Measurements from ENCODE around the gene METTL26.

METTL26 gene

GRCh38 chr16:683396-684070 is 47.4 kb upstream of the METTL26 start:
- TF ChIP-seq CEBPB (IDR thresholded peaks at IDR 0.05) (no peak), EGR1 (IDR thresholded peaks at IDR 0.05) (0 out of 2 replicates have a peak, but pooled peaks have one; percentile 56), EP300 (IDR thresholded peaks at IDR 0.05; ENCODE audit: borderline replicate concordance) (no peak), NFIC (IDR thresholded peaks at IDR 0.05) (no peak), MAX (IDR thresholded peaks at IDR 0.05) (no peak; the same call in 1 of the 2 replicates), ZBTB7A (IDR thresholded peaks at IDR 0.05; ENCODE audit: low read depth) (peak; percentile 58), TEAD4 (IDR thresholded peaks at IDR 0.05) (peak; percentile 8; the same call in 1 of the 2 replicates), FOXM1 (IDR thresholded peaks at IDR 0.05; ENCODE audit: borderline replicate concordance, low read depth) (no peak), USF1 (IDR thresholded peaks at IDR 0.05) (no peak)

GRCh38 chr16:682493-683395 is 46.6 kb upstream of the METTL26 start:
- no peak for TF ChIP-seq TCF12 (IDR thresholded peaks at IDR 0.05; ENCODE audit: low read depth)
- no peak for TF ChIP-seq ZBTB7A (IDR thresholded peaks at IDR 0.05; ENCODE audit: low read depth)
- no peak for TF ChIP-seq MAX (IDR thresholded peaks at IDR 0.05)
- TF ChIP-seq EP300 (IDR thresholded peaks at IDR 0.05; ENCODE audit: borderline replicate concordance), result no peak
- TF ChIP-seq CREB1 (IDR thresholded peaks at IDR 0.05; ENCODE audit: low read depth), result no peak
- no peak for TF ChIP-seq REST (IDR thresholded peaks at IDR 0.05; ENCODE audit: low read depth)
- no peak for TF ChIP-seq NFIC (IDR thresholded peaks at IDR 0.05)
- no peak for TF ChIP-seq EGR1 (IDR thresholded peaks at IDR 0.05)
- TF ChIP-seq YY1 (IDR thresholded peaks at IDR 0.05; ENCODE audit: low read depth), result no peak
- TF ChIP-seq RAD21 (IDR thresholded peaks at IDR 0.05; ENCODE audit: low read depth), result no peak
- no peak for TF ChIP-seq CEBPB (IDR thresholded peaks at IDR 0.05)
- no peak for TF ChIP-seq TEAD4 (IDR thresholded peaks at IDR 0.05)
- no peak for TF ChIP-seq FOXM1 (IDR thresholded peaks at IDR 0.05; ENCODE audit: borderline replicate concordance, low read depth)
- TF ChIP-seq TAF1 (IDR thresholded peaks at IDR 0.05; ENCODE audit: low read depth), result no peak
- TF ChIP-seq USF1 (IDR thresholded peaks at IDR 0.05), result no peak

GRCh38 chr16:681746-682427 is 45.8 kb upstream of the METTL26 start:
- TF ChIP-seq CREB1 (IDR thresholded peaks at IDR 0.05; ENCODE audit: low read depth), result no peak
- TF ChIP-seq NFIC (IDR thresholded peaks at IDR 0.05), result peak; percentile 60

GRCh38 chr16:680967-681745 is 45.1 kb upstream of the METTL26 start:
- TF ChIP-seq USF1 (IDR thresholded peaks at IDR 0.05) (no peak), MAX (IDR thresholded peaks at IDR 0.05) (0 out of 2 replicates have a peak, but pooled peaks have one; percentile 26), CREB1 (IDR thresholded peaks at IDR 0.05; ENCODE audit: low read depth) (no peak)

GRCh38 chr16:680625-680945 is 44.5 kb upstream of the METTL26 start:
- TF ChIP-seq CREB1 (IDR thresholded peaks at IDR 0.05; ENCODE audit: low read depth) (no peak), TAF1 (IDR thresholded peaks at IDR 0.05; ENCODE audit: low read depth) (no peak)
